HG02943 (cell line): ENCODE measurements around the gene TBC1D2B.
"Not testable (repeated sequence)": the region's sequence is repeated elsewhere in the genome, so short reads cannot be mapped to it uniquely, and the experiment has no call there.

Source experiments
- ATAC-seq: cut with Tn5 transposase; IDR thresholded peaks from one replicate; pipeline ENCODE4 v1.9.1; 2021; ENCODE audit warnings: mild to moderate bottlenecking, low read depth, moderate library complexity; ENCODE audit not compliant: unreplicated experiment

The TBC1D2B gene

GRCh38 chr15:77959432-77959879 lies 118.1 kb downstream of the TBC1D2B start:
- ATAC-seq = peak; percentile 88

GRCh38 chr15:77958716-77959431 lies 118.6 kb downstream of the TBC1D2B start:
- not testable (repeated sequence) for ATAC-seq

- not testable (repeated sequence) for ATAC-seq
Observed at GRCh38 chr15:77958021-77958420, 119.5 kb downstream of the TBC1D2B start.

- ATAC-seq = not testable (repeated sequence)
Observed at GRCh38 chr15:77953926-77954325, 123.6 kb downstream of the TBC1D2B start.

GRCh38 chr15:77952928-77953446 lies 124.5 kb downstream of the TBC1D2B start:
- ATAC-seq = not testable (repeated sequence)

- not testable (repeated sequence) for ATAC-seq
Observed at GRCh38 chr15:77951105-77951786, 126.3 kb downstream of the TBC1D2B start.

- ATAC-seq = not testable (repeated sequence)
Observed at GRCh38 chr15:77950470-77950869, 127.0 kb downstream of the TBC1D2B start.

GRCh38 chr15:77945566-77945965 lies 131.9 kb downstream of the TBC1D2B start:
- ATAC-seq = no peak
